Esophagus squamous epithelium (tissue), 5 donors: ENCODE measurements around the gene NUP160. TPM values are rescaled to one million over a fixed set of nuclear protein-coding genes. Genes with fewer than 3 reads are reported as not detected.
"Not testable (repeated sequence)": the region's sequence is repeated elsewhere in the genome, so short reads cannot be mapped to it uniquely, and the experiment has no call there.

Source experiments
- DNase-seq: peaks from one replicate; lab custom pipeline; 2025; lab: John Stamatoyannopoulos, UW
- H3K27ac ChIP-seq, 4 donors: fragments of 200-600 bp; sonication (generic); one replicate each; pipeline ENCODE4 v1.5.1; 2016 to 2019; ENCODE audit warnings: mild to moderate bottlenecking in 1 of 4
- H3K27me3 ChIP-seq, 4 donors: fragments of 200-600 bp; sonication (generic); 1 replicate in 3 of 4; 2 replicates in 1 of 4; pipeline versions ENCODE4 v1.5.1 to v1.6.0; 2017 to 2021; ENCODE audit warnings: antibody characterized with exemption in 1 of 4
- H3K36me3 ChIP-seq, 3 donors: fragments of 200-600 bp; sonication (generic); one replicate each; pipeline ENCODE4 v1.5.1; 2016 to 2019
- H3K4me1 ChIP-seq, 3 donors: fragments of 200-600 bp; sonication (generic); one replicate each; pipeline ENCODE4 v1.5.1; 2017 to 2019
- H3K4me3 ChIP-seq, 4 donors: fragments of 200-600 bp; sonication (generic); 1 replicate in 3 of 4; 2 replicates in 1 of 4; pipeline ENCODE4 v1.5.1; 2016 to 2019; ENCODE audit warnings: mild to moderate bottlenecking in 2 of 4, moderate library complexity in 1 of 4
- H3K9me3 ChIP-seq, 3 donors: fragments of 200-600 bp; sonication (generic); one replicate each; pipeline ENCODE4 v1.5.1; 2016 to 2019
- CTCF ChIP-seq, 6 experiments: fragments of 450-650 bp in 4 of 6; fragments of 200-600 bp in 2 of 6; sonication (generic) in 2 of 6; IDR thresholded peaks; one replicate each; pipeline ENCODE4 v1.5.1; 2016 to 2019; ENCODE audit warnings: antibody characterized with exemption in 6 of 6, mild to moderate bottlenecking in 4 of 6, moderate library complexity in 4 of 6
- POLR2A ChIP-seq, 4 donors: fragments of 450-650 bp; IDR thresholded peaks; one replicate each; pipeline ENCODE4 v1.6.1; 2017; ENCODE audit warnings: antibody characterized with exemption in 4 of 4, mild to moderate bottlenecking in 4 of 4, moderate library complexity in 3 of 4
- WGBS, 2 donors: methylation state at CpG; one replicate each; pipeline ENCODE4 v1.1.5; 2018; 5-methylcytosine and 5-hydroxymethylcytosine counted together
- intact Hi-C: fragments of 100-400 bp; cut with DNase I; formaldehyde crosslinking; loops from one replicate; pipeline ENCODE4 v1.15.0; 2022
- total RNA-seq, 4 donors: library from RNA; depleted of rRNA; stranded (reverse); fragments of >200 nt; gene quantifications; one replicate each; pipeline ENCODE4 v1.1.0, GENCODE V29; 2016
- donor health status: DM: yes; HTN: yes; CAD: no.

NUP160 gene
- total RNA-seq, 4 donors from 2014 or later: 11.0 to 30.1 (median 20.7) TPM

GRCh38 chr11:47889714-47890441 is 41.7 kb upstream of the NUP160 start:
- H3K27me3 ChIP-seq: no peaks in the 10 kb centered on the region
- peaks cover 0 to 26% (median 0%) of the 10 kb centered on the region in 3 donors for H3K4me1 ChIP-seq
- no peaks in the 10 kb centered on the region for H3K36me3 ChIP-seq
- TF ChIP-seq POLR2A (IDR thresholded peaks at IDR 0.05) (no peak), CTCF (IDR thresholded peaks at IDR 0.05) (no peak)
- no peaks in the 10 kb centered on the region for H3K9me3 ChIP-seq
- WGBS, 2 donors: 34 to 38% methylated on average over 4 of the region's 4 CpGs
- no peak overlapping the region for H3K27ac ChIP-seq
- intact Hi-C loops: no loop called here
- no peak overlapping the region for H3K4me3 ChIP-seq
- no peak for DNase-seq

- WGBS, 2 donors: 89 to 98% methylated on average over 3 to 5 of the region's 5 CpGs
- no peak for DNase-seq
- TF ChIP-seq CTCF (IDR thresholded peaks at IDR 0.05): no peak
- no peak for TF ChIP-seq POLR2A (IDR thresholded peaks at IDR 0.05)
- no peaks in the 10 kb centered on the region for H3K36me3 ChIP-seq
- H3K4me3 ChIP-seq: no peak overlapping the region
- peaks cover 0 to 26% (median 0%) of the 10 kb centered on the region in 3 donors for H3K4me1 ChIP-seq
- no peak overlapping the region for H3K27ac ChIP-seq
- no peaks in the 10 kb centered on the region for H3K9me3 ChIP-seq
- intact Hi-C loops: no loop called here
- H3K27me3 ChIP-seq: no peaks in the 10 kb centered on the region
Observed at GRCh38 chr11:47887910-47888569, 39.9 kb upstream of the NUP160 start.

GRCh38 chr11:47886096-47886495 is 37.9 kb upstream of the NUP160 start:
- no peaks in the 10 kb centered on the region for H3K36me3 ChIP-seq
- TF ChIP-seq POLR2A (IDR thresholded peaks at IDR 0.05): no peak
- no peak for TF ChIP-seq CTCF (IDR thresholded peaks at IDR 0.05)
- H3K27me3 ChIP-seq: no peaks in the 10 kb centered on the region
- peak overlapping the region in 2 of 4 donors; percentile 23 to 43 for H3K27ac ChIP-seq
- DNase-seq: no peak
- H3K9me3 ChIP-seq: no peaks in the 10 kb centered on the region
- 29 to 34% methylated on average over 6 of the region's 6 CpGs for WGBS, 2 donors
- peaks cover 0 to 26% (median 0%) of the 10 kb centered on the region in 3 donors for H3K4me1 ChIP-seq
- intact Hi-C loops: no loop called here
- no peak overlapping the region for H3K4me3 ChIP-seq

GRCh38 chr11:47882437-47882836 is 34.3 kb upstream of the NUP160 start:
- H3K9me3 ChIP-seq, H3K27ac ChIP-seq, intact Hi-C loops, H3K27me3 ChIP-seq, H3K4me3 ChIP-seq, DNase-seq, H3K36me3 ChIP-seq: not testable (repeated sequence)
- 92 to 93% methylated on average over 12 to 13 of the region's 13 CpGs for WGBS, 2 donors
- H3K4me1 ChIP-seq: peaks cover 0 to 14% (median 0%) of the 10 kb centered on the region in 3 donors

GRCh38 chr11:47881145-47881544 is 33.0 kb upstream of the NUP160 start:
- Histone ChIP-seq H3K4me3 (no peak overlapping the region), H3K4me1 (peaks cover 0 to 10% (median 0%) of the 10 kb centered on the region in 3 donors), H3K9me3 (peaks cover 0 to 4% (median 4%) of the 10 kb centered on the region in 3 donors), H3K36me3 (no peaks in the 10 kb centered on the region), H3K27ac (no peak overlapping the region), H3K27me3 (no peaks in the 10 kb centered on the region)
- intact Hi-C loops: no loop called here
- no peak for TF ChIP-seq CTCF (IDR thresholded peaks at IDR 0.05)
- no peak for TF ChIP-seq POLR2A (IDR thresholded peaks at IDR 0.05)
- 60 to 77% methylated on average over 7 of the region's 7 CpGs for WGBS, 2 donors
- no peak for DNase-seq
